HepG2 (cell line): ENCODE results near the gene RNF38. TPM values are rescaled to one million over a fixed set of nuclear protein-coding genes. Genes with fewer than 3 reads are reported as not detected.

Experiments
- ATAC-seq: fragments of 200-7000 bp; cut with Tn5 transposase; 3 replicates; pipeline ENCODE4 v1.9.1; 2020; ENCODE audit warnings: mild to moderate bottlenecking, moderate library complexity
- BruUV-seq: library from RNA; stranded (reverse); fragments of 400-500 nt; replicated peaks from 2 replicates; lab custom pipeline; 2021; lab: Mats Ljungman, UMichigan
- CTCF ChIA-PET: fragments of 300-600 bp; formaldehyde crosslinking; extraction: SDS; loops from one replicate; lab custom pipeline; 2021; ENCODE audit warnings: low total read pairs, inconsistent platforms, low intra/inter-chr PET ratio; lab: Yijun Ruan, JAX
- POLR2A ChIA-PET: fragments of 350-600 bp; sonication (Branson Sonifier 250); formaldehyde crosslinking; loops from one replicate; lab custom pipeline; 2020; ENCODE audit warnings: antibody characterized with exemption, inconsistent platforms; lab: Yijun Ruan, JAX
- DNase-seq: peaks from one replicate; pipeline ENCODE4 v3.0.0-alpha.2; 2015; ENCODE audit warnings: low spot score
- FAIRE-seq: peaks from 3 replicates; lab custom pipeline; 2011; peaks lifted over from hg19 to GRCh38; lab: Jason Lieb, UNC
- H2AFZ ChIP-seq: one replicate; pipeline ENCODE4 v1.6.1; 2011; ENCODE audit warnings: low read length, inconsistent platforms
- H3K27ac ChIP-seq: fragments of 300-600 bp; 3 replicates; pipeline ENCODE4 v1.8.0; 2011; ENCODE audit warnings: mixed run types, mild to moderate bottlenecking, mixed read lengths, low read length, inconsistent platforms; ENCODE audit not compliant: insufficient read depth; ENCODE audit errors: extremely low read length
- H3K27me3 ChIP-seq, 2 experiments: fragments of 200-600 bp in 1 of 2; 2 replicates in 1 of 2; 3 replicates in 1 of 2; pipeline versions ENCODE4 v1.6.0 to v1.8.0; 2011; ENCODE audit warnings: low read length in 2 of 2, mild to moderate bottlenecking in 2 of 2, moderate library complexity in 2 of 2, inconsistent platforms in 1 of 2; ENCODE audit not compliant: insufficient read depth in 2 of 2, control insufficient read depth in 1 of 2
- H3K36me3 ChIP-seq, 2 experiments: fragments of 200-600 bp in 1 of 2; replicated peaks in 1 of 2; 2 replicates in 1 of 2; 3 replicates in 1 of 2; pipeline versions ENCODE4 v1.5.1 to v1.8.0; 2011; ENCODE audit warnings: low read length in 2 of 2, inconsistent platforms in 1 of 2; ENCODE audit not compliant: insufficient read depth in 2 of 2, control insufficient read depth in 1 of 2
- H3K4me1 ChIP-seq: 2 replicates; pipeline ENCODE4 v1.5.1; 2012; ENCODE audit warnings: low read length, inconsistent platforms; ENCODE audit not compliant: insufficient read depth
- H3K4me2 ChIP-seq: 2 replicates; pipeline ENCODE4 v1.6.0; 2011; ENCODE audit warnings: low read depth, low read length, inconsistent platforms
- H3K4me3 ChIP-seq, 3 experiments: fragments of 200-600 bp in 1 of 3; sonication (generic), shearing (Covaris generic) in 1 of 3; replicated peaks in 1 of 3; 2 replicates each; pipeline ENCODE4 v1.5.1; 2011 to 2016; ENCODE audit warnings: low read length in 3 of 3, inconsistent platforms in 2 of 3, low read depth in 2 of 3, mild to moderate bottlenecking in 2 of 3, control low read depth in 1 of 3, mixed read lengths in 1 of 3; ENCODE audit not compliant: insufficient read depth in 1 of 3
- H3K79me2 ChIP-seq: one replicate; pipeline ENCODE4 v1.6.1; 2011; ENCODE audit warnings: low read length, inconsistent platforms; ENCODE audit not compliant: insufficient read depth
- H3K9ac ChIP-seq: 2 replicates; pipeline ENCODE4 v1.6.0; 2011; ENCODE audit warnings: mild to moderate bottlenecking, low read depth, low read length, inconsistent platforms; ENCODE audit not compliant: insufficient read depth
- H3K9me3 ChIP-seq: 2 replicates; pipeline ENCODE4 v1.5.1; 2012; ENCODE audit warnings: mild to moderate bottlenecking, low read length
- H4K20me1 ChIP-seq: 2 replicates; pipeline ENCODE4 v1.6.0; 2011; ENCODE audit warnings: inconsistent platforms, mild to moderate bottlenecking, low read length, moderate library complexity; ENCODE audit not compliant: insufficient read depth
- CBFB ChIP-seq: sonication (generic); formaldehyde crosslinking; IDR thresholded peaks from 2 replicates; pipeline ENCODE4 v1.4.0; 2020; ENCODE audit warnings: missing genetic modification reagents
- CEBPB ChIP-seq: IDR thresholded peaks from 2 replicates; pipeline ENCODE4 v1.6.1; 2011; ENCODE audit warnings: low read depth, low read length, improper control_type of control experiment, borderline replicate concordance
- FOSL2 ChIP-seq: sonication (generic); formaldehyde crosslinking; IDR thresholded peaks from 2 replicates; pipeline ENCODE4 v1.4.0; 2020; ENCODE audit warnings: missing genetic modification reagents
- KDM5B ChIP-seq: sonication (generic); formaldehyde crosslinking; IDR thresholded peaks from 2 replicates; pipeline ENCODE4 v1.4.0; 2020; ENCODE audit warnings: missing genetic modification reagents, mild to moderate bottlenecking, borderline replicate concordance
- NFKB2 ChIP-seq: sonication (generic); formaldehyde crosslinking; IDR thresholded peaks from 2 replicates; pipeline ENCODE4 v1.4.0; 2020; ENCODE audit warnings: missing genetic modification reagents, borderline replicate concordance
- PRDM15 ChIP-seq: sonication (generic); formaldehyde crosslinking; IDR thresholded peaks from 2 replicates; pipeline ENCODE4 v1.4.0; 2020; ENCODE audit warnings: missing genetic modification reagents
- SIN3B ChIP-seq: fragments of 150-350 bp; IDR thresholded peaks from 2 replicates; pipeline ENCODE4 v1.6.1; 2014; ENCODE audit warnings: low read length
- ZBTB33 ChIP-seq: sonication (generic); formaldehyde crosslinking; IDR thresholded peaks from 2 replicates; pipeline ENCODE4 v1.4.0; 2020; ENCODE audit warnings: missing genetic modification reagents
- ZKSCAN5 ChIP-seq: sonication (generic); formaldehyde crosslinking; IDR thresholded peaks from 2 replicates; pipeline ENCODE4 v1.5.1; 2020; ENCODE audit warnings: mild to moderate bottlenecking, missing genetic modification reagents
- ZNF670 ChIP-seq: sonication (generic); formaldehyde crosslinking; IDR thresholded peaks from 2 replicates; pipeline ENCODE4 v1.8.0; 2022; ENCODE audit warnings: mild to moderate bottlenecking, missing genetic modification reagents, borderline replicate concordance
- WGBS: methylation state at CpG from one replicate; pipeline ENCODE4 v1.1.6; 2017; ENCODE audit warnings: low lambda C conversion rate; 5-methylcytosine and 5-hydroxymethylcytosine counted together
- in situ Hi-C: cut with HindIII; loops from 2 replicates; pipeline ENCODE4 v1.10.0; 2017; ENCODE audit warnings: low pct_unique_long_range_greater_than_20kb; ENCODE audit not compliant: extremely low pct_ligation_motif_present
- intact Hi-C: fragments of 100-400 bp; cut with micrococcal nuclease; formaldehyde crosslinking; loops from one replicate; pipeline ENCODE4 v1.10.0; 2022; ENCODE audit not compliant: unreplicated experiment
- polyA plus RNA-seq, 8 experiments: library from polyadenylated mRNA; depleted of rRNA in 3 of 8; stranded (reverse) in 7 of 8; unstranded in 1 of 8; fragments of >200 nt; fragmentation: Illumina TruSeq in 4 of 8; extraction: Trizol in 4 of 8; gene quantifications; 2 replicates each; pipeline versions ENCODE4 v1.2.1 to v1.2.3, GENCODE V29; 2011 to 2016; ENCODE audit warnings: low read depth in 4 of 8, missing spikeins in 1 of 8, mixed read lengths in 1 of 8; ENCODE audit not compliant: insufficient read depth in 1 of 8
- total RNA-seq, 5 experiments: library from RNA; depleted of rRNA; stranded (reverse); fragments of >200 nt; fragmentation: Illumina TruSeq; extraction: Trizol; gene quantifications; 2 replicates each; pipeline ENCODE4 v1.2.3, GENCODE V29; 2016; ENCODE audit warnings: low read depth in 1 of 5

RNF38 gene
- total and polyA plus RNA-seq, 2 of the 13 experiments (the other 11 are each of a cell fraction or from before 2014, with no cell fraction given): 9.1 to 32.1 TPM

- TF ChIP-seq PRDM15 (CRISPR knock-in tag) (no peak), ZKSCAN5 (CRISPR knock-in tag) (no peak), SIN3B (no peak), NFKB2 (no peak), CBFB (no peak), ZNF670 (CRISPR knock-in tag) (no peak)
Measured at GRCh38 chr9:36398745-36399144, 1.3 kb downstream of the RNF38 start (continued).

GRCh38 chr9:36396985-36397384, 3.1 kb downstream of the RNF38 start:
- TF ChIP-seq KDM5B (CRISPR knock-in tag) (no peak), ZBTB33 (peak; percentile 32; the same call in 1 of the 2 replicates), FOSL2 (CRISPR knock-in tag) (peak; percentile 42; the same call in 1 of the 2 replicates), CEBPB (peak; percentile 29; the same call in 1 of the 2 replicates)
- no peak overlapping the region for H2AFZ ChIP-seq
- peaks cover 77% of the 10 kb centered on the region for H3K79me2 ChIP-seq
- peaks cover 4 to 10% of the 10 kb centered on the region in 2 experiments; a peak in 4 of 5 replicates for H3K36me3 ChIP-seq
- H3K4me3 ChIP-seq: no peak overlapping the region
- intact Hi-C loops (no loop called here), in situ Hi-C loops (no loop called here)
- DNase-seq (no peak), FAIRE-seq (no peak), ATAC-seq (no peak)
- H3K9ac ChIP-seq: no peak overlapping the region
- 85% methylated on average over 9 of the region's 9 CpGs for WGBS
- no peaks in the 10 kb centered on the region for H3K9me3 ChIP-seq
- no peak overlapping the region for H3K4me2 ChIP-seq
- 0 out of 2 replicates have a peak, but pooled peaks cover 9% of the 10 kb centered on the region for H4K20me1 ChIP-seq
- peaks cover 15% of the 10 kb centered on the region for H3K4me1 ChIP-seq
- ChIA-PET POLR2A (no interaction called here), CTCF (no interaction called here)
- H3K27me3 ChIP-seq: no peaks in the 10 kb centered on the region; a peak in 1 of 5 replicates
- no peak overlapping the region for H3K27ac ChIP-seq
- BruUV-seq: no TSS peak
